GM12878 (cell line): ENCODE data around the gene TBX22. TPM values are rescaled to one million over a fixed set of nuclear protein-coding genes. Genes with fewer than 3 reads are reported as not detected.

Source experiments
- ATAC-seq: fragments of 200-7000 bp; cut with Tn5 transposase; 3 replicates; pipeline ENCODE4 v1.9.1; 2020; ENCODE audit warnings: mild to moderate bottlenecking, moderate library complexity
- BruUV-seq: library from RNA; stranded (reverse); fragments of 400-500 nt; replicated peaks from 2 replicates; lab custom pipeline; 2021; lab: Mats Ljungman, UMichigan
- CTCF ChIA-PET: fragments of 300-600 bp; sonication (Branson Sonifier 250); formaldehyde crosslinking; extraction: SDS; loops from one replicate; lab custom pipeline; 2021; ENCODE audit warnings: inconsistent platforms; lab: Yijun Ruan, JAX
- POLR2A ChIA-PET: fragments of 350-600 bp; formaldehyde crosslinking; extraction: SDS; loops from one replicate; lab custom pipeline; 2021; ENCODE audit warnings: inconsistent platforms; lab: Charles Lee
- RAD21 ChIA-PET: fragments of 300-600 bp; sonication (Branson Sonifier 250); formaldehyde crosslinking; loops from one replicate; lab custom pipeline; 2023; ENCODE audit warnings: antibody characterized with exemption; ENCODE audit not compliant: unreplicated experiment; lab: Charles Lee
- SMC1A ChIA-PET: fragments of 300-600 bp; sonication (Branson Sonifier 250); formaldehyde crosslinking; loops from one replicate; lab custom pipeline; 2023; ENCODE audit not compliant: unreplicated experiment, uncharacterized antibody; lab: Charles Lee
- DNase-seq: peaks from one replicate; pipeline ENCODE4 v3.0.0-alpha.2; 2011; ENCODE audit warnings: low read depth, low spot score
- FAIRE-seq: peaks from 3 replicates; lab custom pipeline; 2011; peaks lifted over from hg19 to GRCh38; lab: Jason Lieb, UNC
- H2AFZ ChIP-seq: 2 replicates; pipeline ENCODE4 v1.6.0; 2011; ENCODE audit warnings: low read depth, low read length, control low read depth; ENCODE audit not compliant: control insufficient read depth
- H3K27ac ChIP-seq: 2 replicates; pipeline ENCODE4 v1.5.1; 2011; ENCODE audit warnings: control low read depth; ENCODE audit not compliant: control insufficient read depth, insufficient read depth
- H3K27me3 ChIP-seq, 2 experiments: replicated peaks in 1 of 2; 2 replicates each; pipeline versions ENCODE4 v1.6.0 to v1.6.1; 2011; ENCODE audit warnings: low read length in 1 of 2; ENCODE audit not compliant: control insufficient read depth in 2 of 2, insufficient read depth in 2 of 2
- H3K36me3 ChIP-seq, 2 experiments: 2 replicates each; pipeline ENCODE4 v1.5.1; 2011; ENCODE audit warnings: low read length in 1 of 2; ENCODE audit not compliant: control insufficient read depth in 2 of 2, insufficient read depth in 2 of 2
- H3K4me1 ChIP-seq: 2 replicates; pipeline ENCODE4 v1.6.1; 2011; ENCODE audit warnings: mild to moderate bottlenecking, low read length, moderate library complexity, mixed read lengths; ENCODE audit not compliant: control insufficient read depth, insufficient read depth
- H3K4me2 ChIP-seq: 2 replicates; pipeline ENCODE4 v1.6.0; 2011; ENCODE audit warnings: control low read depth; ENCODE audit not compliant: control insufficient read depth, insufficient read depth
- H3K4me3 ChIP-seq: fragments of 200-600 bp; sonication (generic); 2 replicates; pipeline ENCODE4 v1.5.1; 2016
- H3K79me2 ChIP-seq: 2 replicates; pipeline ENCODE4 v1.6.0; 2011; ENCODE audit warnings: low read length; ENCODE audit not compliant: control insufficient read depth, insufficient read depth
- H3K9ac ChIP-seq: 2 replicates; pipeline ENCODE4 v1.8.0; 2011; ENCODE audit warnings: low read length, control low read depth, mixed read lengths; ENCODE audit not compliant: control insufficient read depth, insufficient read depth
- H3K9me3 ChIP-seq: replicated peaks from 3 replicates; pipeline ENCODE4 v1.5.1; 2011; ENCODE audit warnings: mild to moderate bottlenecking, low read length; ENCODE audit not compliant: control insufficient read depth, insufficient read depth
- H4K20me1 ChIP-seq: 2 replicates; pipeline ENCODE4 v1.6.0; 2011; ENCODE audit not compliant: control insufficient read depth, insufficient read depth
- CBFB ChIP-seq: IDR thresholded peaks from 2 replicates; pipeline ENCODE4 v1.6.1; 2016; ENCODE audit warnings: antibody characterized with exemption, low read depth
- E4F1 ChIP-seq: fragments of 450-650 bp; IDR thresholded peaks from 2 replicates; pipeline ENCODE4 v1.6.1; 2018; ENCODE audit warnings: borderline replicate concordance, mild to moderate bottlenecking; ENCODE audit not compliant: partially characterized antibody
- NR2C2 ChIP-seq: IDR thresholded peaks from 2 replicates; pipeline ENCODE4 v1.6.1; 2011; ENCODE audit warnings: borderline replicate concordance, low read depth; ENCODE audit not compliant: control insufficient read depth, insufficient read length
- PAX5 ChIP-seq: IDR thresholded peaks from 2 replicates; pipeline ENCODE4 v1.6.1; 2011; ENCODE audit warnings: low read depth, low read length, borderline replicate concordance
- RELA ChIP-seq: fragments of 450-650 bp; IDR thresholded peaks from 2 replicates; pipeline ENCODE4 v1.8.0; 2014; ENCODE audit warnings: borderline replicate concordance; ENCODE audit not compliant: partially characterized antibody
- SMARCA5 ChIP-seq: fragments of 450-650 bp; IDR thresholded peaks from 2 replicates; pipeline ENCODE4 v1.6.1; 2017; ENCODE audit warnings: mild to moderate bottlenecking
- ZNF384 ChIP-seq: IDR thresholded peaks from 2 replicates; pipeline ENCODE4 v1.6.1; 2012; ENCODE audit warnings: low read depth, mild to moderate bottlenecking, low read length, improper control_type of control experiment, borderline replicate concordance
- in situ Hi-C: fragments of 300-500 bp; cut with MboI; formaldehyde crosslinking; loops from 9 replicates; pipeline ENCODE4 v1.14.3; 2018; ENCODE audit warnings: mixed read lengths
- intact Hi-C: fragments of 100-400 bp; cut with micrococcal nuclease; formaldehyde crosslinking; loops from one replicate; pipeline ENCODE4 v1.14.2; 2022; ENCODE audit not compliant: unreplicated experiment
- polyA plus RNA-seq, 11 experiments: library from polyadenylated mRNA; depleted of rRNA in 4 of 11; unstranded in 6 of 11; stranded (reverse) in 5 of 11; fragments of >200 nt; fragmentation: Nextera tagmentation in 4 of 11; fragmentation: Illumina TruSeq in 1 of 11; extraction: Ambion mirVana in 4 of 11; extraction: Trizol in 1 of 11; gene quantifications; 1 replicate in 1 of 11; 2 replicates in 10 of 11; pipeline versions ENCODE4 v1.2.1 to v1.2.3, GENCODE V29; 2011 to 2016; ENCODE audit warnings: inconsistent platforms in 2 of 11, missing spikeins in 2 of 11, low read depth in 1 of 11
- total RNA-seq, 4 experiments: library from RNA; depleted of rRNA in 3 of 4; stranded (reverse); fragments of >200 nt in 3 of 4; fragmentation: Illumina TruSeq in 1 of 4; extraction: Trizol in 1 of 4; gene quantifications; 2 replicates each; pipeline versions ENCODE4 v1.2.1 to v1.2.3, GENCODE V29; 2013 to 2021

Gene TBX22
- total and polyA plus RNA-seq, 10 of the 15 experiments (the other 5 are each of a cell fraction or from before 2014, with no cell fraction given) = 0.35 TPM; not detected in 9

DNA sequence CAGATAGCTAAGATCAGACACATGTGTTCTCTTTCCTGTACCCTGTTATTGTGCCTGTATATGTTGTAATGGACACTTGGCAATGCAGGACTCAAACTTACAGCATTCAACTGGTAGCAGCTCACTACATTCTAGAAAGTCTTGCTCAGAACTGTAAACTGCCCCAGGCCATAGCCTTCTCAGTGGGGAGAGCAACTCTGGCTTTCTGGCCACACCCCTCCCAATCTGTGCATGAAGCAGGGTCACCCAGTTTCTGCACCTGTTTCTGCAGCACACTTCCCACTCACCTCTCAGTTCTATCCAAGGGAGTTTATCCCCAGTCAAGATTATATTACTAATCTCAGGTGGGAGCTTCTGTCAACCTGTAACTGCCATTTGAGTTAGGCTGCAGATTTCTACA is 38.9 kb upstream of the TBX22 start:
- no peaks in the 10 kb centered on the region for H3K27me3 ChIP-seq
- no TSS peak for BruUV-seq

More for the DNA sequence above, 38.9 kb upstream of the TBX22 start:
- RAD21 ChIA-PET = no interaction called here
- Histone ChIP-seq H2AFZ (no peak overlapping the region), H3K36me3 (no peaks in the 10 kb centered on the region), H3K4me3 (no peak overlapping the region), H4K20me1 (no peaks in the 10 kb centered on the region), H3K27ac (no peak overlapping the region), H3K4me2 (no peak overlapping the region), H3K9me3 (no peaks in the 10 kb centered on the region), H3K9ac (no peak overlapping the region), H3K79me2 (no peaks in the 10 kb centered on the region), H3K4me1 (no peaks in the 10 kb centered on the region)
- POLR2A ChIA-PET = no interaction called here
- in situ Hi-C loops (no loop called here), intact Hi-C loops (no loop called here)
- FAIRE-seq = no peak
- SMC1A ChIA-PET = no interaction called here
- TF ChIP-seq CBFB (no peak), E4F1 (no peak), ZNF384 (no peak), NR2C2 (no peak), SMARCA5 (no peak), PAX5 (no peak), RELA (no peak)
- no peak for DNase-seq
- ATAC-seq = no peak
- CTCF ChIA-PET = no interaction called here
